Right atrium auricular region (tissue), 2 donors: ENCODE data around the gene OR9Q1. TPM values are rescaled to one million over a fixed set of nuclear protein-coding genes. Genes with fewer than 3 reads are reported as not detected.

Experiments used
- DNase-seq: peaks from one replicate; pipeline ENCODE4 v3.0.0-alpha.2; 2019; ENCODE audit warnings: low spot score
- H3K27ac ChIP-seq, 2 donors: fragments of 200-600 bp; sonication (generic); 1 replicate in 1 of 2; 2 replicates in 1 of 2; pipeline ENCODE4 v1.5.1; 2016 to 2019
- H3K27me3 ChIP-seq, 2 donors: fragments of 200-600 bp; sonication (generic); one replicate each; pipeline versions ENCODE4 v1.5.1 to v1.6.0; 2017 to 2019
- H3K36me3 ChIP-seq: fragments of 200-600 bp; sonication (generic); one replicate; pipeline ENCODE4 v1.5.1; 2016
- H3K4me1 ChIP-seq, 2 donors: fragments of 200-600 bp; sonication (generic); one replicate each; pipeline versions ENCODE4 v1.5.1 to v1.6.0; 2017 to 2019
- H3K4me3 ChIP-seq, 2 donors: fragments of 200-600 bp; sonication (generic); 1 replicate in 1 of 2; 2 replicates in 1 of 2; pipeline ENCODE4 v1.5.1; 2017 to 2019; ENCODE audit warnings: mild to moderate bottlenecking in 1 of 2, moderate library complexity in 1 of 2
- H3K9me3 ChIP-seq, 2 donors: fragments of 200-600 bp; sonication (generic); one replicate each; pipeline ENCODE4 v1.5.1; 2019
- CTCF ChIP-seq, 2 donors: fragments of 200-600 bp; sonication (generic); IDR thresholded peaks; one replicate each; pipeline ENCODE4 v1.5.1; 2019; ENCODE audit warnings: antibody characterized with exemption in 2 of 2
- total RNA-seq, 2 donors: library from RNA; depleted of rRNA; stranded (reverse); fragments of >200 nt; gene quantifications; one replicate each; pipeline ENCODE4 v1.1.0, GENCODE V29; 2016

The OR9Q1 gene
- total RNA-seq, 2 donors from 2014 or later = not detected

GRCh38 chr11:58222721-58223120, 199.0 kb downstream of the OR9Q1 start:
- no peak for DNase-seq
- no peaks in the 10 kb centered on the region for H3K4me1 ChIP-seq
- TF ChIP-seq CTCF (IDR thresholded peaks at IDR 0.05) = no peak
- H3K4me3 ChIP-seq = no peak overlapping the region
- H3K27me3 ChIP-seq = no peaks in the 10 kb centered on the region
- no peaks in the 10 kb centered on the region for H3K9me3 ChIP-seq
- H3K36me3 ChIP-seq = no peaks in the 10 kb centered on the region
- no peak overlapping the region for H3K27ac ChIP-seq

GRCh38 chr11:58227956-58228615, 204.4 kb downstream of the OR9Q1 start:
- no peaks in the 10 kb centered on the region for H3K9me3 ChIP-seq
- no peaks in the 10 kb centered on the region for H3K27me3 ChIP-seq
- no peaks in the 10 kb centered on the region for H3K36me3 ChIP-seq
- no peak for TF ChIP-seq CTCF (IDR thresholded peaks at IDR 0.05)
- no peaks in the 10 kb centered on the region for H3K4me1 ChIP-seq
- no peak overlapping the region for H3K4me3 ChIP-seq
- no peak for DNase-seq
- no peak overlapping the region for H3K27ac ChIP-seq

Other genes with a start within 250 kb of the OR9Q1 start
- not detected for gene OR6Q1, start 7.1 kb downstream of the OR9Q1 start, total RNA-seq
- not detected for gene OR9I1, start 101.6 kb downstream of the OR9Q1 start, total RNA-seq
- gene OR9Q2, start 165.2 kb downstream of the OR9Q1 start, total RNA-seq = not detected
- gene OR1S2, start 180.3 kb downstream of the OR9Q1 start, total RNA-seq = not detected
- not detected for gene OR1S1, start 188.8 kb downstream of the OR9Q1 start, total RNA-seq
- not detected for gene OR10Q1, start 205.0 kb downstream of the OR9Q1 start, total RNA-seq
- not detected for gene OR10W1, start 244.4 kb downstream of the OR9Q1 start, total RNA-seq